Measurements from ENCODE around the gene KRTAP6-3. TPM values are rescaled to one million over a fixed set of nuclear protein-coding genes. Genes with fewer than 3 reads are reported as not detected.

Gene KRTAP6-3
- total and polyA plus RNA-seq, 2 of the 13 experiments (the other 11 are each of a cell fraction or from before 2014, with no cell fraction given): not detected

DNA sequence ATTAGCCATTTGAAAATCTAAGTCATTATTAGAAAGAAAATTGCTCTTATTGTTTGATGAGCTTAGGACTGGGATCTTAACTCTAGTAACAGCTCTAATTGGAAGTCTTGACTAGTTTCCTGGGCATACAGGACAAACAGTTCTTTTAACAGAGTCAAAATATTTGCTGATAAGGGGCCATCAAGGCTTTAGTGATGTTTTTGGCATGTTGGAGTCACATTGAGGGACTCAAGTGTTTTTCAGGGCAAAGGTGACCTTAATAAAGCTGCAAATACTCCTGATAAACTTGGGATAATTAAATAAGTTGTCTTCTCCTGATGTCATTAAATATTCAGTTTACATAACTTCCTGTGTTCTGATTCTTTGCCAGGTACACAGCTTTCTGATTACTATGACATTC lies 24.6 kb upstream of the KRTAP6-3 start:
- DNase-seq (ENCODE audit: low spot score): no peak
- no peak for TF ChIP-seq PHF5A (CRISPR knock-in tag; IDR thresholded peaks at IDR 0.05; ENCODE audit: low read depth, unreplicated experiment)
- Histone ChIP-seq H3K79me2 (ENCODE audit: insufficient read depth, low read length) (no peaks in the 10 kb centered on the region), H3K27ac (ENCODE audit: extremely low read length, insufficient read depth, low read length) (no peak overlapping the region), H2AFZ (ENCODE audit: low read length) (no peak overlapping the region), H3K4me2 (ENCODE audit: low read depth, low read length) (no peak overlapping the region), H3K27me3 (ENCODE audit: control insufficient read depth in 1 of 2, insufficient read depth in 2 of 2, low read length in 2 of 2) (no peaks in the 10 kb centered on the region), H3K36me3 (replicated peaks in 1 of 2; ENCODE audit: control insufficient read depth in 1 of 2, insufficient read depth in 2 of 2, low read length in 2 of 2) (no peaks in the 10 kb centered on the region), H3K9me3 (ENCODE audit: low read length) (peaks cover 71% of the 10 kb centered on the region), H3K4me1 (ENCODE audit: insufficient read depth, low read length) (no peaks in the 10 kb centered on the region), H3K9ac (ENCODE audit: insufficient read depth, low read depth, low read length) (no peak overlapping the region), H3K4me3 (replicated peaks in 1 of 3; ENCODE audit: insufficient read depth in 1 of 3, low read depth in 2 of 3, low read length in 3 of 3) (no peak overlapping the region), H4K20me1 (ENCODE audit: insufficient read depth, low read length) (no peaks in the 10 kb centered on the region)
- intact Hi-C loops (cut with micrococcal nuclease; ENCODE audit: unreplicated experiment): no loop called here
- BruUV-seq (replicated peaks): no TSS peak
- no peak for FAIRE-seq
- ATAC-seq: no peak
- ChIA-PET CTCF (ENCODE audit: low intra/inter-chr PET ratio, low total read pairs) (no interaction called here), POLR2A (no interaction called here)
- in situ Hi-C loops (cut with HindIII; ENCODE audit: extremely low pct_ligation_motif_present, low pct_unique_long_range_greater_than_20kb): no loop called here

DNA sequence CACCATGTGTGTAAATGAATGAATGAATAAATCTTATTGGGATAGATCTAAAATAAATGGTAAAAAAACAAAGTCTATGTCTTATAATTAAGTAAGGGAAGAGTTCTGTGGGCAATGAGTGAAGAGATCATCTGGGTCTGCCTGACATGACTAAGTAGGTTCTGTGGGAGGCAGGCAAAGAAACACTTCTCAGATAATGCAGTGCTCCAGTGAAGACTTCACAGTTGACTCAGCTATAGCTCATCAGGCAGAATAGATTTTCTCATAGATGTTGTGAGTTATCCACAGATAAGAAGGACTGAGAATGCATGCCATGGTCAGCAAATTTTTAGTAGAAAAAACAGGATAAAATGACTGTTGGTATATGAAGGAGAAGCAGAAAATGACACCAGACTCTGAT lies 14.5 kb upstream of the KRTAP6-3 start:
- Histone ChIP-seq H3K27ac (ENCODE audit: extremely low read length, insufficient read depth, low read length) (no peak overlapping the region), H3K79me2 (ENCODE audit: insufficient read depth, low read length) (no peaks in the 10 kb centered on the region), H3K9ac (ENCODE audit: insufficient read depth, low read depth, low read length) (no peak overlapping the region), H3K4me1 (ENCODE audit: insufficient read depth, low read length) (no peaks in the 10 kb centered on the region), H3K9me3 (ENCODE audit: low read length) (peaks cover 83% of the 10 kb centered on the region), H3K27me3 (ENCODE audit: control insufficient read depth in 1 of 2, insufficient read depth in 2 of 2, low read length in 2 of 2) (no peaks in the 10 kb centered on the region), H3K4me3 (replicated peaks in 1 of 3; ENCODE audit: insufficient read depth in 1 of 3, low read depth in 2 of 3, low read length in 3 of 3) (no peak overlapping the region), H2AFZ (ENCODE audit: low read length) (no peak overlapping the region), H3K36me3 (replicated peaks in 1 of 2; ENCODE audit: control insufficient read depth in 1 of 2, insufficient read depth in 2 of 2, low read length in 2 of 2) (no peaks in the 10 kb centered on the region), H3K4me2 (ENCODE audit: low read depth, low read length) (no peak overlapping the region), H4K20me1 (ENCODE audit: insufficient read depth, low read length) (no peaks in the 10 kb centered on the region)
- TF ChIP-seq ZNF878 (CRISPR knock-in tag; IDR thresholded peaks at IDR 0.05): no peak
- TF ChIP-seq MAFK (conservative IDR thresholded peaks at IDR 0.05 in 1 of 2, IDR thresholded peaks at IDR 0.05 in 1 of 2; ENCODE audit: low read length in 2 of 2): 0 out of 4 replicates have a peak, but pooled peaks of 1 of the 2 experiments have one; percentile 5
- DNase-seq (ENCODE audit: low spot score): no peak
- intact Hi-C loops (cut with micrococcal nuclease; ENCODE audit: unreplicated experiment) (no loop called here), in situ Hi-C loops (cut with HindIII; ENCODE audit: extremely low pct_ligation_motif_present, low pct_unique_long_range_greater_than_20kb) (no loop called here)
- ChIA-PET CTCF (ENCODE audit: low intra/inter-chr PET ratio, low total read pairs) (no interaction called here), POLR2A (no interaction called here)
- BruUV-seq (replicated peaks): no TSS peak
- ATAC-seq: no peak
- no peak for FAIRE-seq

DNA sequence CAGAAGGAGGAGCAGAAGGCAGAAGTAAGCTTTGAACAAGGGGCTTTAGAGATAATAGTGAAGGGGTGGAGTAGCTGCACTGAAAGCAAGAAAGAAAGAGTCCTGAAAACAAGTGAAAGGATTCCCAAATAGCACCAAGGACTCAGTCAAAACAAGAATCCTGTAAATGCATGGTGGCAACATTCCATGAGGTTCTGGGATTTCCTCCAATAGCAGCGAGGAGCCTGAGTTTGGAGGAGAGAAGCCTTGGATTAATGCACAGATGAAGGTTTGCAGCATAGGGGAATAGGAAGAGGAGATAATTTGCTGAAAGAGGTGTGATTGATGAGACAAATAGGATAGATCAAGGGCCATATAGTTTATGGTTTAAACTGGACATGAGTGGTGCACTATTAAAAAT lies 12.9 kb upstream of the KRTAP6-3 start:
- Histone ChIP-seq H3K4me3 (replicated peaks in 1 of 3; ENCODE audit: insufficient read depth in 1 of 3, low read depth in 2 of 3, low read length in 3 of 3) (no peak overlapping the region), H3K36me3 (replicated peaks in 1 of 2; ENCODE audit: control insufficient read depth in 1 of 2, insufficient read depth in 2 of 2, low read length in 2 of 2) (no peaks in the 10 kb centered on the region), H3K4me2 (ENCODE audit: low read depth, low read length) (no peak overlapping the region), H3K4me1 (ENCODE audit: insufficient read depth, low read length) (no peaks in the 10 kb centered on the region), H3K27me3 (ENCODE audit: control insufficient read depth in 1 of 2, insufficient read depth in 2 of 2, low read length in 2 of 2) (no peaks in the 10 kb centered on the region), H4K20me1 (ENCODE audit: insufficient read depth, low read length) (no peaks in the 10 kb centered on the region), H3K27ac (ENCODE audit: extremely low read length, insufficient read depth, low read length) (no peak overlapping the region), H3K79me2 (ENCODE audit: insufficient read depth, low read length) (no peaks in the 10 kb centered on the region), H3K9ac (ENCODE audit: insufficient read depth, low read depth, low read length) (no peak overlapping the region), H3K9me3 (ENCODE audit: low read length) (peaks cover 85% of the 10 kb centered on the region), H2AFZ (ENCODE audit: low read length) (no peak overlapping the region)
- WGBS (ENCODE audit: low lambda C conversion rate): 0% methylated on average over 1 of the region's 1 CpG
- no TSS peak for BruUV-seq (replicated peaks)
- FAIRE-seq (no peak), DNase-seq (ENCODE audit: low spot score) (no peak), ATAC-seq (no peak)
- CTCF ChIA-PET (ENCODE audit: low intra/inter-chr PET ratio, low total read pairs): no interaction called here
- in situ Hi-C loops (cut with HindIII; ENCODE audit: extremely low pct_ligation_motif_present, low pct_unique_long_range_greater_than_20kb) (no loop called here), intact Hi-C loops (cut with micrococcal nuclease; ENCODE audit: unreplicated experiment) (no loop called here)
- POLR2A ChIA-PET: no interaction called here
- TF ChIP-seq, protein P1, sequence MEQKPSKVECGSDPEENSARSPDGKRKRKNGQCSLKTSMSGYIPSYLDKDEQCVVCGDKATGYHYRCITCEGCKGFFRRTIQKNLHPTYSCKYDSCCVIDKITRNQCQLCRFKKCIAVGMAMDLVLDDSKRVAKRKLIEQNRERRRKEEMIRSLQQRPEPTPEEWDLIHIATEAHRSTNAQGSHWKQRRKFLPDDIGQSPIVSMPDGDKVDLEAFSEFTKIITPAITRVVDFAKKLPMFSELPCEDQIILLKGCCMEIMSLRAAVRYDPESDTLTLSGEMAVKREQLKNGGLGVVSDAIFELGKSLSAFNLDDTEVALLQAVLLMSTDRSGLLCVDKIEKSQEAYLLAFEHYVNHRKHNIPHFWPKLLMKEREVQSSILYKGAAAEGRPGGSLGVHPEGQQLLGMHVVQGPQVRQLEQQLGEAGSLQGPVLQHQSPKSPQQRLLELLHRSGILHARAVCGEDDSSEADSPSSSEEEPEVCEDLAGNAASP (CRISPR knock-in tag; IDR thresholded peaks at IDR 0.05; ENCODE audit: borderline replicate concordance): no peak
- TF ChIP-seq ZMAT3 (CRISPR knock-in tag; conservative IDR thresholded peaks at IDR 0.05) (no peak), ZNF629 (CRISPR knock-in tag; conservative IDR thresholded peaks at IDR 0.05) (no peak), ELF3 (CRISPR knock-in tag; IDR thresholded peaks at IDR 0.05) (no peak), ZNF124 (CRISPR knock-in tag; IDR thresholded peaks at IDR 0.05) (no peak), NR2F1 (CRISPR knock-in tag; IDR thresholded peaks at IDR 0.05) (no peak), ATM (IDR thresholded peaks at IDR 0.05; ENCODE audit: borderline replicate concordance) (no peak), DNMT1 (CRISPR knock-in tag; IDR thresholded peaks at IDR 0.05) (no peak), SAFB2 (CRISPR knock-in tag; IDR thresholded peaks at IDR 0.05; ENCODE audit: borderline replicate concordance, low read depth) (no peak), TCF7 (IDR thresholded peaks at IDR 0.05; ENCODE audit: low read depth) (no peak), RBAK (CRISPR knock-in tag; IDR thresholded peaks at IDR 0.05) (no peak)
